NB4 (cell line): ENCODE measurements around the gene DPP9.

Source experiments
- CTCF ChIP-seq: IDR thresholded peaks from one replicate; pipeline ENCODE4 v1.5.1; 2012; ENCODE audit warnings: low read depth, low read length
- POLR2A ChIP-seq: IDR thresholded peaks from 2 replicates; pipeline ENCODE4 v1.6.1; 2011; ENCODE audit warnings: mild to moderate bottlenecking; ENCODE audit not compliant: insufficient read length; ENCODE audit errors: extremely low read depth

GRCh38 chr19:4657835-4658234 lies 65.8 kb downstream of the DPP9 start:
- TF ChIP-seq CTCF (no peak), POLR2A (no peak)
